Measurements from ENCODE around the gene FPR2.

Gene FPR2

GRCh38 chr19:51742789-51743188 lies 18.2 kb upstream of the FPR2 start (continued):
- TF ChIP-seq ZNF645 (tag by site-specific recombination; IDR thresholded peaks at IDR 0.05) (no peak), ZNF513 (tag by site-specific recombination; IDR thresholded peaks at IDR 0.05) (no peak)

GRCh38 chr19:51743405-51743804 lies 17.6 kb upstream of the FPR2 start:
- Histone ChIP-seq H3K27ac (ENCODE audit: extremely low read depth, low read depth, low read length) (no peak overlapping the region), H3K4me3 (ENCODE audit: low read depth, low read length) (no peak overlapping the region), H3K9me3 (ENCODE audit: control insufficient read depth, insufficient read depth, low read depth, low read length) (no peaks in the 10 kb centered on the region; the same call in 1 of the 2 replicates), H3K4me1 (ENCODE audit: control insufficient read depth, insufficient read depth, low read length) (no peaks in the 10 kb centered on the region), H3K36me3 (ENCODE audit: control insufficient read depth in 2 of 2, insufficient read depth in 1 of 2, low read length in 2 of 2) (no peaks in the 10 kb centered on the region; a peak in 1 of 3 replicates)
- ChIA-PET CTCF (interaction anchor here (0.5 to 1.9 kb wide), 2 partner anchors 82 to 304 kb away, joined by 5 to 6 read pairs; no protein-coding TSS in a partner anchor), POLR2A (no interaction called here)
- TF ChIP-seq OSR2 (tag by site-specific recombination; IDR thresholded peaks at IDR 0.05) (no peak), ZXDB (tag by site-specific recombination; IDR thresholded peaks at IDR 0.05) (no peak), ZNF785 (tag by site-specific recombination; IDR thresholded peaks at IDR 0.05) (no peak), REST (tag by site-specific recombination; IDR thresholded peaks at IDR 0.05) (no peak), ATF2 (tag by site-specific recombination; IDR thresholded peaks at IDR 0.05; ENCODE audit: low read depth) (no peak), ZNF660 (tag by site-specific recombination; IDR thresholded peaks at IDR 0.05) (no peak), ZFP41 (tag by site-specific recombination; IDR thresholded peaks at IDR 0.05; ENCODE audit: borderline replicate concordance) (no peak), SP7 (tag by site-specific recombination; IDR thresholded peaks at IDR 0.05) (no peak), ZNF37A (tag by site-specific recombination; IDR thresholded peaks at IDR 0.05) (no peak), ZNF211 (tag by site-specific recombination; IDR thresholded peaks at IDR 0.05; ENCODE audit: low read depth) (no peak), ZNF747 (tag by site-specific recombination; IDR thresholded peaks at IDR 0.05) (no peak), ZNF274 (IDR thresholded peaks at IDR 0.05; ENCODE audit: low read length) (no peak), ZNF274 (tag by site-specific recombination; IDR thresholded peaks at IDR 0.05; ENCODE audit: borderline replicate concordance) (no peak), YY1 (tag by site-specific recombination; IDR thresholded peaks at IDR 0.05) (no peak)

- Histone ChIP-seq H3K4me3 (ENCODE audit: low read depth, low read length) (no peak overlapping the region), H3K36me3 (ENCODE audit: control insufficient read depth in 2 of 2, insufficient read depth in 1 of 2, low read length in 2 of 2) (no peaks in the 10 kb centered on the region; a peak in 1 of 3 replicates), H3K4me1 (ENCODE audit: control insufficient read depth, insufficient read depth, low read length) (no peaks in the 10 kb centered on the region), H3K27ac (ENCODE audit: extremely low read depth, low read depth, low read length) (no peak overlapping the region), H3K9me3 (ENCODE audit: control insufficient read depth, insufficient read depth, low read depth, low read length) (no peaks in the 10 kb centered on the region; the same call in 1 of the 2 replicates)
- ChIA-PET POLR2A (no interaction called here), CTCF (interaction anchor here (1.9 kb wide), 1 partner anchor 31 kb away, joined by 5 read pairs; no protein-coding TSS in a partner anchor)
- no peak for TF ChIP-seq ZNF623 (tag by site-specific recombination; IDR thresholded peaks at IDR 0.05)
- no peak for TF ChIP-seq FEZF1 (tag by site-specific recombination; IDR thresholded peaks at IDR 0.05)
- no peak for TF ChIP-seq AEBP2 (tag by site-specific recombination; IDR thresholded peaks at IDR 0.05; ENCODE audit: borderline replicate concordance)
- TF ChIP-seq ZNF366 (tag by site-specific recombination; conservative IDR thresholded peaks at IDR 0.05): no peak
- no peak for TF ChIP-seq HIC1 (tag by site-specific recombination; IDR thresholded peaks at IDR 0.05)
- no peak for TF ChIP-seq ZFP3 (tag by site-specific recombination; IDR thresholded peaks at IDR 0.05; ENCODE audit: low read depth)
Observed at GRCh38 chr19:51746731-51747130, 14.2 kb upstream of the FPR2 start.

Measured in HEK293 (cell line).